ENCODE measurements around the gene FLT3. TPM values are rescaled to one million over a fixed set of nuclear protein-coding genes. Genes with fewer than 3 reads are reported as not detected.
"Not testable (repeated sequence)": the region's sequence is repeated elsewhere in the genome, so short reads cannot be mapped to it uniquely, and the experiment has no call there.

The FLT3 gene
- total RNA-seq = not detected
- long read RNA-seq = 0 reads

- ATAC-seq = no peak
- intact Hi-C loops (cut with DNase I) = no loop called here
- peak; percentile 76 for DNase-seq (ENCODE audit: missing footprints)
Observed at GRCh38 chr13:28100150-28101121, at the start of gene FLT3. TSS of gene FLT3 (minus strand) at chr13:28100576. CDS start at chr13:28100510, 66 bp downstream.

- DNase-seq (ENCODE audit: missing footprints) (no peak), ATAC-seq (no peak)
- intact Hi-C loops (cut with DNase I) = no loop called here
Observed at GRCh38 chr13:28147495-28147894, 47.1 kb upstream of the FLT3 start.

- DNase-seq (ENCODE audit: missing footprints) (no peak), ATAC-seq (no peak)
- intact Hi-C loops (cut with DNase I) = no loop called here
Observed at GRCh38 chr13:28145049-28145448, 44.7 kb upstream of the FLT3 start.

GRCh38 chr13:28141542-28141941, 41.2 kb upstream of the FLT3 start:
- ATAC-seq; DNase-seq (ENCODE audit: missing footprints); intact Hi-C loops (cut with DNase I): not testable (repeated sequence)

- ATAC-seq = no peak
- intact Hi-C loops (cut with DNase I) = no loop called here
Observed at GRCh38 chr13:28140433-28141125, 40.2 kb upstream of the FLT3 start.

GRCh38 chr13:28138756-28139470, 38.5 kb upstream of the FLT3 start:
- intact Hi-C loops (cut with DNase I) = loop anchor here (5.0 to 10.0 kb wide), 2 partner anchors 498 to 684 kb away; partner anchors contain the start of gene MTIF3
- DNase-seq (ENCODE audit: missing footprints) (peak; percentile 90), ATAC-seq (peak; percentile 79)

More at GRCh38 chr13:28140433-28141125, 40.2 kb upstream of the FLT3 start:
- DNase-seq (ENCODE audit: missing footprints) = no peak

GRCh38 chr13:28138012-28138755, 37.8 kb upstream of the FLT3 start, which contains the start of gene PAN3:
TSS of gene PAN3 (plus strand) at chr13:28138545. CDS start at chr13:28138658, 113 bp downstream.
- intact Hi-C loops (cut with DNase I) = loop anchor here (5.0 to 10.0 kb wide), 2 partner anchors 499 to 683 kb away; partner anchors contain the start of gene MTIF3
- DNase-seq (ENCODE audit: missing footprints) = peak; percentile 98
- ATAC-seq = peak; percentile 90

- intact Hi-C loops (cut with DNase I) = loop anchor here (5.0 to 10.0 kb wide), 2 partner anchors 500 to 683 kb away; partner anchors contain the start of gene MTIF3
- DNase-seq (ENCODE audit: missing footprints) (no peak), ATAC-seq (no peak)
Observed at GRCh38 chr13:28137596-28137995, 37.2 kb upstream of the FLT3 start.

- intact Hi-C loops (cut with DNase I) = loop anchor here (5.0 to 10.0 kb wide), 2 partner anchors 500 to 682 kb away; partner anchors contain the start of gene MTIF3
- ATAC-seq = no peak
Observed at GRCh38 chr13:28136916-28137315, 36.5 kb upstream of the FLT3 start.

GRCh38 chr13:28131646-28132045, 31.3 kb upstream of the FLT3 start:
- ATAC-seq (no peak), DNase-seq (ENCODE audit: missing footprints) (no peak)
- intact Hi-C loops (cut with DNase I) = loop anchor here (10.0 kb wide), 1 partner anchor 677 kb away; the partner anchor contains the start of gene MTIF3

More at GRCh38 chr13:28136916-28137315, 36.5 kb upstream of the FLT3 start:
- no peak for DNase-seq (ENCODE audit: missing footprints)

GRCh38 chr13:28129911-28130693, 29.7 kb upstream of the FLT3 start:
- ATAC-seq (no peak), DNase-seq (ENCODE audit: missing footprints) (no peak)
- intact Hi-C loops (cut with DNase I) = loop anchor here (10.0 kb wide), 1 partner anchor 675 kb away; the partner anchor contains the start of gene MTIF3

GRCh38 chr13:28128926-28129325, 28.6 kb upstream of the FLT3 start:
- intact Hi-C loops (cut with DNase I) = no loop called here
- DNase-seq (ENCODE audit: missing footprints) (no peak), ATAC-seq (no peak)

- no peak for DNase-seq (ENCODE audit: missing footprints)
- intact Hi-C loops (cut with DNase I) = no loop called here
- ATAC-seq = no peak
Observed at GRCh38 chr13:28128030-28128429, 27.7 kb upstream of the FLT3 start.

GRCh38 chr13:28121224-28121623, 20.8 kb upstream of the FLT3 start:
- intact Hi-C loops (cut with DNase I) = no loop called here
- ATAC-seq (no peak), DNase-seq (ENCODE audit: missing footprints) (no peak)

GRCh38 chr13:28120317-28120716, 19.9 kb upstream of the FLT3 start:
- no peak for ATAC-seq
- intact Hi-C loops (cut with DNase I) = no loop called here
- no peak for DNase-seq (ENCODE audit: missing footprints)

- intact Hi-C loops (cut with DNase I) = no loop called here
- ATAC-seq = peak; percentile 44
- peak; percentile 79 for DNase-seq (ENCODE audit: missing footprints)
Observed at GRCh38 chr13:28117689-28118377, 17.5 kb upstream of the FLT3 start.
